Esophagus squamous epithelium (tissue), 5 donors: Measurements from ENCODE around the gene TMEM60. TPM values are rescaled to one million over a fixed set of nuclear protein-coding genes. Genes with fewer than 3 reads are reported as not detected.
A peak's percentile ranks its signal among the peaks of the same experiment; 100 is the strongest.

ENCODE experiments used
- DNase-seq: peaks from one replicate; lab custom pipeline; 2025; lab: John Stamatoyannopoulos, UW
- H3K27ac ChIP-seq, 4 donors: fragments of 200-600 bp; sonication (generic); one replicate each; pipeline ENCODE4 v1.5.1; 2016 to 2019; ENCODE audit warnings: mild to moderate bottlenecking in 1 of 4
- H3K27me3 ChIP-seq, 4 donors: fragments of 200-600 bp; sonication (generic); 1 replicate in 3 of 4; 2 replicates in 1 of 4; pipeline versions ENCODE4 v1.5.1 to v1.6.0; 2017 to 2021; ENCODE audit warnings: antibody characterized with exemption in 1 of 4
- H3K36me3 ChIP-seq, 3 donors: fragments of 200-600 bp; sonication (generic); one replicate each; pipeline ENCODE4 v1.5.1; 2016 to 2019
- H3K4me1 ChIP-seq, 3 donors: fragments of 200-600 bp; sonication (generic); one replicate each; pipeline ENCODE4 v1.5.1; 2017 to 2019
- H3K4me3 ChIP-seq, 4 donors: fragments of 200-600 bp; sonication (generic); 1 replicate in 3 of 4; 2 replicates in 1 of 4; pipeline ENCODE4 v1.5.1; 2016 to 2019; ENCODE audit warnings: mild to moderate bottlenecking in 2 of 4, moderate library complexity in 1 of 4
- H3K9me3 ChIP-seq, 3 donors: fragments of 200-600 bp; sonication (generic); one replicate each; pipeline ENCODE4 v1.5.1; 2016 to 2019
- CTCF ChIP-seq, 6 experiments: fragments of 450-650 bp in 4 of 6; fragments of 200-600 bp in 2 of 6; sonication (generic) in 2 of 6; IDR thresholded peaks; one replicate each; pipeline ENCODE4 v1.5.1; 2016 to 2019; ENCODE audit warnings: antibody characterized with exemption in 6 of 6, mild to moderate bottlenecking in 4 of 6, moderate library complexity in 4 of 6
- POLR2A ChIP-seq, 4 donors: fragments of 450-650 bp; IDR thresholded peaks; one replicate each; pipeline ENCODE4 v1.6.1; 2017; ENCODE audit warnings: antibody characterized with exemption in 4 of 4, mild to moderate bottlenecking in 4 of 4, moderate library complexity in 3 of 4
- WGBS, 2 donors: methylation state at CpG; one replicate each; pipeline ENCODE4 v1.1.5; 2018; 5-methylcytosine and 5-hydroxymethylcytosine counted together
- intact Hi-C: fragments of 100-400 bp; cut with DNase I; formaldehyde crosslinking; loops from one replicate; pipeline ENCODE4 v1.15.0; 2022
- total RNA-seq, 4 donors: library from RNA; depleted of rRNA; stranded (reverse); fragments of >200 nt; gene quantifications; one replicate each; pipeline ENCODE4 v1.1.0, GENCODE V29; 2016
- donor health status: DM: yes; HTN: yes; CAD: no.

TMEM60 gene
- total RNA-seq, 4 donors from 2014 or later: 6.9 to 18.8 (median 9.1) TPM

- Histone ChIP-seq H3K4me1 (peaks cover 0 to 16% (median 0%) of the 10 kb centered on the region in 3 donors), H3K27ac (no peak overlapping the region), H3K36me3 (no peaks in the 10 kb centered on the region), H3K4me3 (no peak overlapping the region), H3K27me3 (no peaks in the 10 kb centered on the region), H3K9me3 (peaks cover 0 to 23% (median 0%) of the 10 kb centered on the region in 3 donors)
- DNase-seq: no peak
- TF ChIP-seq CTCF (IDR thresholded peaks at IDR 0.05): no peak
- TF ChIP-seq POLR2A (IDR thresholded peaks at IDR 0.05): no peak
- intact Hi-C loops: no loop called here
- WGBS, 2 donors: 92 to 94% methylated on average over 2 of the region's 2 CpGs
Observed at GRCh38 chr7:77806425-77806824, 8.2 kb upstream of the TMEM60 start.

- peaks cover 0 to 17% (median 0%) of the 10 kb centered on the region in 3 donors for H3K9me3 ChIP-seq
- no peak for DNase-seq
- no peaks in the 10 kb centered on the region for H3K27me3 ChIP-seq
- no peak overlapping the region for H3K27ac ChIP-seq
- H3K36me3 ChIP-seq: no peaks in the 10 kb centered on the region
- intact Hi-C loops: no loop called here
- 50 to 84% methylated on average over 2 of the region's 2 CpGs for WGBS, 2 donors
- no peak for TF ChIP-seq POLR2A (IDR thresholded peaks at IDR 0.05)
- no peak for TF ChIP-seq CTCF (IDR thresholded peaks at IDR 0.05)
- H3K4me3 ChIP-seq: no peak overlapping the region
- H3K4me1 ChIP-seq: peaks cover 0 to 38% (median 6%) of the 10 kb centered on the region in 3 donors
Observed at GRCh38 chr7:77802557-77803405, 4.5 kb upstream of the TMEM60 start.

GRCh38 chr7:77800730-77801129, 2.5 kb upstream of the TMEM60 start:
- TF ChIP-seq CTCF (IDR thresholded peaks at IDR 0.05) (no peak), POLR2A (IDR thresholded peaks at IDR 0.05) (no peak)
- H3K4me3 ChIP-seq: peak overlapping the region in 1 of 4 donors; percentile 38
- no peaks in the 10 kb centered on the region for H3K9me3 ChIP-seq
- intact Hi-C loops: no loop called here
- peaks cover 2 to 57% (median 17%) of the 10 kb centered on the region in 3 donors for H3K4me1 ChIP-seq
- H3K27ac ChIP-seq: no peak overlapping the region
- WGBS, 2 donors: 82 to 91% methylated on average over 2 of the region's 2 CpGs
- no peaks in the 10 kb centered on the region for H3K27me3 ChIP-seq
- no peaks in the 10 kb centered on the region for H3K36me3 ChIP-seq
- no peak for DNase-seq

GRCh38 chr7:77800158-77800557, 1.9 kb upstream of the TMEM60 start:
- intact Hi-C loops: no loop called here
- Histone ChIP-seq H3K9me3 (no peaks in the 10 kb centered on the region), H3K4me1 (peaks cover 2 to 59% (median 17%) of the 10 kb centered on the region in 3 donors), H3K27me3 (no peaks in the 10 kb centered on the region), H3K36me3 (peaks cover 0 to 1% (median 0%) of the 10 kb centered on the region in 3 donors), H3K27ac (peak overlapping the region in 1 of 4 donors; percentile 96), H3K4me3 (peak overlapping the region in 2 of 4 donors; percentile 38 to 96)
- 48 to 63% methylated on average over 4 of the region's 4 CpGs for WGBS, 2 donors
- DNase-seq: no peak
- TF ChIP-seq POLR2A (IDR thresholded peaks at IDR 0.05): no peak
- TF ChIP-seq CTCF (IDR thresholded peaks at IDR 0.05): no peak
